Epithelial cell of esophagus (primary cell): ENCODE measurements around the gene OR52M1.
A peak's percentile ranks its signal among the peaks of the same experiment; 100 is the strongest.

Experiments used
- DNase-seq: peaks from one replicate; pipeline ENCODE4 v3.0.0; 2010; ENCODE audit warnings: low read depth
- H3K4me3 ChIP-seq: 2 replicates; pipeline ENCODE4 v1.5.1; 2011; ENCODE audit warnings: mild to moderate bottlenecking, low read length, control low read depth
- TF ChIP-seq, protein P1 (sequence below): IDR thresholded peaks from 2 replicates; pipeline ENCODE4 v1.5.1; 2011; ENCODE audit warnings: low read depth, mild to moderate bottlenecking, low read length, control low read depth, inconsistent platforms; ENCODE audit not compliant: insufficient read depth; ENCODE audit errors: missing control alignments

OR52M1 gene

DNA sequence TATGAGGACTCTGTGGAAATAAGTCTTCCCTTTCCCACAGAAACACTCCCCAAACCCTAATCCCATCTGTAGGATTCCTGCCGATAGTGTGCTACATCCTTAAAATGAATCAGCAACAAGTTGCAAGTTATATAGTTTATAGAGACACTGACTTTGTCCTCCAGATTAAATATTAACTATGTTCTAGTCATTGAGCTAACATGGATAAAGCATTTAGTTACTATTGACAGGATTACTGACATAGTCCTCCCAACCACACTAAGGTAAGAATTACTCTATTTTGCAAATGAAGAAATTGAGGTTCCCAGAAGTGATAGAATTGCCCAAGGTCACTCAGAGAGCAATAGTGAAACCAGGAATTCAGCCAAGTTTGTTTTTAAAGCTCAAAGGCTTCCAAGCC is 1.9 kb downstream of the OR52M1 start:
- no peak overlapping the region for H3K4me3 ChIP-seq
- no peak for DNase-seq
- TF ChIP-seq, protein P1, sequence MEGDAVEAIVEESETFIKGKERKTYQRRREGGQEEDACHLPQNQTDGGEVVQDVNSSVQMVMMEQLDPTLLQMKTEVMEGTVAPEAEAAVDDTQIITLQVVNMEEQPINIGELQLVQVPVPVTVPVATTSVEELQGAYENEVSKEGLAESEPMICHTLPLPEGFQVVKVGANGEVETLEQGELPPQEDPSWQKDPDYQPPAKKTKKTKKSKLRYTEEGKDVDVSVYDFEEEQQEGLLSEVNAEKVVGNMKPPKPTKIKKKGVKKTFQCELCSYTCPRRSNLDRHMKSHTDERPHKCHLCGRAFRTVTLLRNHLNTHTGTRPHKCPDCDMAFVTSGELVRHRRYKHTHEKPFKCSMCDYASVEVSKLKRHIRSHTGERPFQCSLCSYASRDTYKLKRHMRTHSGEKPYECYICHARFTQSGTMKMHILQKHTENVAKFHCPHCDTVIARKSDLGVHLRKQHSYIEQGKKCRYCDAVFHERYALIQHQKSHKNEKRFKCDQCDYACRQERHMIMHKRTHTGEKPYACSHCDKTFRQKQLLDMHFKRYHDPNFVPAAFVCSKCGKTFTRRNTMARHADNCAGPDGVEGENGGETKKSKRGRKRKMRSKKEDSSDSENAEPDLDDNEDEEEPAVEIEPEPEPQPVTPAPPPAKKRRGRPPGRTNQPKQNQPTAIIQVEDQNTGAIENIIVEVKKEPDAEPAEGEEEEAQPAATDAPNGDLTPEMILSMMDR, result no peak

DNA sequence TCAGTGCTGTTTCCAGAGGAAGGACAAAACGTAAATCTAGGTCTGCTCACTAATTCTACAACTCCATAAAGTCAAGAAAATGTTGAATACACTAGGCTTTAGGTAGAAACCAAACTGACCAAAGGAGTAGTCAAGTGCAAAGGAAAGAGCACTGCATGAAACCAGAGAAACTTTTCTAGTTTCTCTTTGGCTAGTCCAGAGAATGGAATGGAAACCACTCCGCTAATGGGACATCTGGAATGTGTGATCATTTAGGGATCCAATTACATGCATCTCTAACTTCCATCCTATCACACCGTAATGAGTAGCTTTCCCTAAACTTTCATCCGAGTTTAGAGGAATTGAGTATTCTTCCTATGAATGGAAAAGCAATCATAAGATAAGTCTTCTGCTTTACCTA is 2.4 kb downstream of the OR52M1 start:
- no peak overlapping the region for H3K4me3 ChIP-seq
- TF ChIP-seq, protein P1, result no peak
- no peak for DNase-seq

DNA sequence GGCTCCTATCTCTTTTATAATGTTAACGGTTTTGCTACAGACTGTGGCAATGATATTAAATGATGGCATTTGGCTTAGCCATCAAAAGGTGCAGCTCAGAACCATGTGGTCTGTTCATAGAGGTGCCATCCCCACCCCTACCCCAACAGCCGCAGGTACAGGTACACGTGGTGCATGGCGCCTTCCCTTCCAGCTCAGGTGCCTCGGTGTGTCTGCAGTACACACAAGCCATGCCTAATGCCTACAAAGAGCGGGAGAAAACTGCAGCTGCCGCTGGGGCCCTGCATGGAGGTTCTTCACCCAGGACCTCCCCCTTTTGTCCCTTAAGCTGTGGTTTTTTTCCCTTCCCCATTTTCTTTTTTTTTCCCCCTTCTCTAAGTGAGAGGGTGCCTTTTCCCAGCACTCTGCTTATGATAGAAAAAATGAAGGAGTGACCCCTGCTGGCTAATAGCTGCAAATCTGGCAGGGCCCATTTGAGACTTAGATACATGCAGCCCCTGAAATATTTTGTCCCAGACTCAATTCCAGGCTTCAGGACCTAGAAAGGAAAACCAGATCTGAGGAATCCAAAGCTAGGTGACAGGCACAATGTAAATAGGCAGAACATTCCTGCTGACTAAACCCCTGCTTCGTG is 6.5 kb downstream of the OR52M1 start:
- TF ChIP-seq, protein P1, result peak; percentile 32
- peak; percentile 38 for DNase-seq
- no peak overlapping the region for H3K4me3 ChIP-seq

DNA sequence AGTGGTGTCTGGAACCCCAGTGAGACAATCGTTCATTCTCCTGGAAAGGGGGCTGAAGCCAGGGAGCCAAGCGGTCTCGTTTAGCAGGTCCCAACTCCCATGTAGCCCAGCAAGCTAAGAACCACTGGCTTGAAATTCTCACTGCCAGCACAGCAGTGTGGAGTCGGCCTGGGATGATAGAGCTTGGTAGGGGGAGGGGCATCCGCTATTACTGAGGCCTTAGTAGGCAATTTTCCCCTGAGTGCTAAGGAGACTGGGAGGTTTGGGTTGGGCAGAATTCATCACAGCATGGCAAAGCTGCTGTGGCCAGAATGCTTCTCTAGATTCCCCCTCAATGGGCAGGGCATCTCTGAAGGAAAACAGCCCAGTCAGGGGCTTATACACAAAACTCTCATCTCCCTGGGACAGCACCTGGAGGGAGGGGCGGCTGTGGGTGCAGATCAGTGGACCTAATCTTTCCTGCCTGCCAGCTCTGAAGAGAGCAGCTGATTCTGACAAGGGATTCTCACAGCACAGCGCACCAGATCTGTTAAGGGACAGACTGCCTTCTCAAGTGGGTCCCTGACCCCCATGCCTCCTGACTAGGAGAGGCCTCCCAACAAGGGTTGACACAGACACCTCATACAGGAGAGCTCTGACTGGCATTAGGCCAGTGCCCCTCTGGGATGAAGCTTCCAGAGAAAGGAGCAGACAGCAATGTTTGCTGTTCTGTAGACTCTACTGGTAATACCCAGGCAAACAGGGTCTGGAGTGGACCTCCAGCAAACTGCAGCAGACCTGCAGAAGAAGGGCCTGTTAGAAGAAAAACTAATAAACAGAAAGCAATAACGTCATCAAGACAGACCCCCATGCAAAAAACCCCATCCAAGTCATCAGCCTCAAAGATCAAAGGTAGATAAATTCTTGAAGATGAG is 14.8 kb downstream of the OR52M1 start:
- no peak overlapping the region for H3K4me3 ChIP-seq
- no peak for DNase-seq
- TF ChIP-seq, protein P1, result no peak

DNA sequence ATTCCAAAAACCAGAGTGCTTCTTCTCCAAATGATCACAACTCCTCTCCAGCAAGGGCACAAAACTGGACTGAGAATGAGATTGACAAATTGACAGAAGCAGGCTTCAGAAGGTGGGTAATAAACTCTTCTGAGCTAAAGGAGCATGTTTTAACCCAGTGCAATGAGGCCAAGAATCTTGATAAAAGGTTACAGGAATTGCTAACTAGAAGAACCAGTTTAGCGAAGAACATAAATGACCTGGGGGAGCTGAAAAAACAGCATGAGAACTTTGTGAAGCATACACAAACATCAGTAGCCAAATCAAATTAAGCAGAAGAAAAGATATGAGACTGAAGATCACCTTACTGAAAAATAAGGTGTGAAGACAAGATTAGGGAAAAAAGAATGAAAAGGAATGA is 15.5 kb downstream of the OR52M1 start:
- DNase-seq, result peak; percentile 39
- no peak overlapping the region for H3K4me3 ChIP-seq
- TF ChIP-seq, protein P1, result no peak

DNA sequence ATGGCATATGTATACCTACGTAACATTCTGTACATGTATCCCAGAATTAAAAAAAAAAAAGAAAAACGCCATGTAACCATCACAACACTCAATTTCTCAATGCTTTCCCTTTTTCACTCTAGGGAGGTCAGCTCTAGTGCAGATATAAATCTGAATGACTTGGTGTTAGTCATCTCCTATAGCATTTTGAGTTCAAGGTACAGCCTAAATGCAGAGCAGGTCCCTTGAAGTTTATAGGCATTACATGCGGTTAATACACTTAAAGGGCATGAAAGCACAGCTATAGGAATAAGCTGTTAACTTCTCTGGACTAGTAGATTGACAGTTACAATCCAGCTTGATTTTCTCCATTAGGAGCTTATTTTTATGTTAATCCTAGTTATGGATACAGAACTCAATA is 20.4 kb downstream of the OR52M1 start:
- TF ChIP-seq, protein P1, result no peak
- no peak overlapping the region for H3K4me3 ChIP-seq
- DNase-seq, result no peak

DNA sequence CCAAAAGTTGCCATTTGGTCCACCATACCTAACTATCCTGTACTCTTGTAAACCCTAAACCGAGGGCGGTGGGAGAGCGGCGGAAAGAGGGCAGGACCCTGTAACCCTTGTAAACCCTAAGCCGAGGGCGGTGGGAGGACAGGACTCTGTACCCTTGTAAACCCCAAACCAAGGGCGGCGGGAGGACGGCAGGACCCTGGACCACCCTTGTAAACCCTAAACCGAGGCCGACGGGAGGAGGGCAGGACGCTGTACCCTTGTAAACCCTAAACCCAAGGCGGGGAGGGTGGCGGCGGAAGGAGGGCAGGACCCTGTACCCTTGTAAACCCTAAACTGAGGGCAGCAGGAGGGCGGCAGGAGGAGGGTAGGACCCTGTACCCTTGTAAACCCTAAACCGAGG is 24.1 kb downstream of the OR52M1 start:
- TF ChIP-seq, protein P1, result no peak

More for the DNA sequence above, 24.1 kb downstream of the OR52M1 start:
- no peak for DNase-seq
- H3K4me3 ChIP-seq, result no peak overlapping the region
